ENCODE measurements around the gene SLC12A7.

The SLC12A7 gene

GRCh38 chr5:1058083-1058945, 53.5 kb downstream of the SLC12A7 start:
- H3K4me3 ChIP-seq (ENCODE audit: low read depth, low read length): no peak overlapping the region
- no peaks in the 10 kb centered on the region for H3K9me3 ChIP-seq (ENCODE audit: control insufficient read depth, insufficient read depth, low read length)
- H3K27ac ChIP-seq (ENCODE audit: low read depth, low read length): no peak overlapping the region
- no peaks in the 10 kb centered on the region for H3K4me1 ChIP-seq (ENCODE audit: control insufficient read depth, insufficient read depth, low read length)
- H3K36me3 ChIP-seq (ENCODE audit: control insufficient read depth, insufficient read depth, low read length): peaks cover 68% of the 10 kb centered on the region
- H3K27me3 ChIP-seq (ENCODE audit: control insufficient read depth, insufficient read depth, low read length): no peaks in the 10 kb centered on the region
- no peak overlapping the region for H3K9ac ChIP-seq (ENCODE audit: low read depth, low read length)

- Histone ChIP-seq H3K4me1 (ENCODE audit: control insufficient read depth, insufficient read depth, low read length) (no peaks in the 10 kb centered on the region), H3K9me3 (ENCODE audit: control insufficient read depth, insufficient read depth, low read length) (no peaks in the 10 kb centered on the region), H3K9ac (ENCODE audit: low read depth, low read length) (no peak overlapping the region), H3K4me3 (ENCODE audit: low read depth, low read length) (no peak overlapping the region), H3K36me3 (ENCODE audit: control insufficient read depth, insufficient read depth, low read length) (peaks cover 69% of the 10 kb centered on the region), H3K27me3 (ENCODE audit: control insufficient read depth, insufficient read depth, low read length) (no peaks in the 10 kb centered on the region), H3K27ac (ENCODE audit: low read depth, low read length) (no peak overlapping the region)
Observed at GRCh38 chr5:1057485-1058082, 54.3 kb downstream of the SLC12A7 start.

GRCh38 chr5:1056611-1057484, 55.0 kb downstream of the SLC12A7 start:
- Histone ChIP-seq H3K36me3 (ENCODE audit: control insufficient read depth, insufficient read depth, low read length) (peaks cover 76% of the 10 kb centered on the region), H3K27ac (ENCODE audit: low read depth, low read length) (no peak overlapping the region), H3K9ac (ENCODE audit: low read depth, low read length) (no peak overlapping the region), H3K4me3 (ENCODE audit: low read depth, low read length) (no peak overlapping the region), H3K27me3 (ENCODE audit: control insufficient read depth, insufficient read depth, low read length) (no peaks in the 10 kb centered on the region), H3K9me3 (ENCODE audit: control insufficient read depth, insufficient read depth, low read length) (no peaks in the 10 kb centered on the region), H3K4me1 (ENCODE audit: control insufficient read depth, insufficient read depth, low read length) (no peaks in the 10 kb centered on the region)

GRCh38 chr5:1055896-1056610, 55.8 kb downstream of the SLC12A7 start:
- H3K36me3 ChIP-seq (ENCODE audit: control insufficient read depth, insufficient read depth, low read length): peaks cover 82% of the 10 kb centered on the region
- no peaks in the 10 kb centered on the region for H3K27me3 ChIP-seq (ENCODE audit: control insufficient read depth, insufficient read depth, low read length)
- no peaks in the 10 kb centered on the region for H3K4me1 ChIP-seq (ENCODE audit: control insufficient read depth, insufficient read depth, low read length)

GRCh38 chr5:1054799-1055775, 56.8 kb downstream of the SLC12A7 start:
- Histone ChIP-seq H3K9ac (ENCODE audit: low read depth, low read length) (no peak overlapping the region), H3K9me3 (ENCODE audit: control insufficient read depth, insufficient read depth, low read length) (no peaks in the 10 kb centered on the region), H3K27ac (ENCODE audit: low read depth, low read length) (no peak overlapping the region), H3K4me3 (ENCODE audit: low read depth, low read length) (no peak overlapping the region), H3K36me3 (ENCODE audit: control insufficient read depth, insufficient read depth, low read length) (peaks cover 82% of the 10 kb centered on the region), H3K4me1 (ENCODE audit: control insufficient read depth, insufficient read depth, low read length) (no peaks in the 10 kb centered on the region), H3K27me3 (ENCODE audit: control insufficient read depth, insufficient read depth, low read length) (no peaks in the 10 kb centered on the region)

More at GRCh38 chr5:1055896-1056610, 55.8 kb downstream of the SLC12A7 start:
- no peak overlapping the region for H3K27ac ChIP-seq (ENCODE audit: low read depth, low read length)
- H3K9me3 ChIP-seq (ENCODE audit: control insufficient read depth, insufficient read depth, low read length): no peaks in the 10 kb centered on the region
- H3K4me3 ChIP-seq (ENCODE audit: low read depth, low read length): no peak overlapping the region
- H3K9ac ChIP-seq (ENCODE audit: low read depth, low read length): no peak overlapping the region

GRCh38 chr5:1054018-1054798, 57.7 kb downstream of the SLC12A7 start:
- Histone ChIP-seq H3K36me3 (ENCODE audit: control insufficient read depth, insufficient read depth, low read length) (peaks cover 74% of the 10 kb centered on the region), H3K27me3 (ENCODE audit: control insufficient read depth, insufficient read depth, low read length) (no peaks in the 10 kb centered on the region), H3K9me3 (ENCODE audit: control insufficient read depth, insufficient read depth, low read length) (no peaks in the 10 kb centered on the region), H3K27ac (ENCODE audit: low read depth, low read length) (no peak overlapping the region), H3K4me3 (ENCODE audit: low read depth, low read length) (no peak overlapping the region), H3K9ac (ENCODE audit: low read depth, low read length) (no peak overlapping the region), H3K4me1 (ENCODE audit: control insufficient read depth, insufficient read depth, low read length) (no peaks in the 10 kb centered on the region)

- H3K4me1 ChIP-seq (ENCODE audit: control insufficient read depth, insufficient read depth, low read length): no peaks in the 10 kb centered on the region
Observed at GRCh38 chr5:1053391-1054017, 58.4 kb downstream of the SLC12A7 start.

GRCh38 chr5:1052641-1053390, 59.0 kb downstream of the SLC12A7 start:
- Histone ChIP-seq H3K4me3 (ENCODE audit: low read depth, low read length) (no peak overlapping the region), H3K9ac (ENCODE audit: low read depth, low read length) (no peak overlapping the region), H3K27me3 (ENCODE audit: control insufficient read depth, insufficient read depth, low read length) (no peaks in the 10 kb centered on the region), H3K4me1 (ENCODE audit: control insufficient read depth, insufficient read depth, low read length) (no peaks in the 10 kb centered on the region), H3K36me3 (ENCODE audit: control insufficient read depth, insufficient read depth, low read length) (peaks cover 60% of the 10 kb centered on the region), H3K27ac (ENCODE audit: low read depth, low read length) (no peak overlapping the region), H3K9me3 (ENCODE audit: control insufficient read depth, insufficient read depth, low read length) (no peaks in the 10 kb centered on the region)

More at GRCh38 chr5:1053391-1054017, 58.4 kb downstream of the SLC12A7 start:
- Histone ChIP-seq H3K27ac (ENCODE audit: low read depth, low read length) (no peak overlapping the region), H3K9me3 (ENCODE audit: control insufficient read depth, insufficient read depth, low read length) (no peaks in the 10 kb centered on the region), H3K27me3 (ENCODE audit: control insufficient read depth, insufficient read depth, low read length) (no peaks in the 10 kb centered on the region), H3K9ac (ENCODE audit: low read depth, low read length) (no peak overlapping the region), H3K4me3 (ENCODE audit: low read depth, low read length) (no peak overlapping the region), H3K36me3 (ENCODE audit: control insufficient read depth, insufficient read depth, low read length) (peaks cover 67% of the 10 kb centered on the region)

Measured in HUES48 (cell line).